Mesenchymal stem cell (in vitro differentiated cells and primary cell): ENCODE results near the gene TBC1D22A.

Experiments used
- DNase-seq: peaks from one replicate; pipeline ENCODE4 v3.0.0-alpha.2; 2013
- H2AFZ ChIP-seq: one replicate; pipeline ENCODE4 v1.6.1; 2013; ENCODE audit warnings: low read depth, mild to moderate bottlenecking, control low read depth, inconsistent platforms, low read length, moderate library complexity
- H2AK5ac ChIP-seq: 2 replicates; pipeline ENCODE4 v1.6.1; 2013; ENCODE audit warnings: low read length, moderate library complexity, mild to moderate bottlenecking, inconsistent platforms; ENCODE audit not compliant: severe bottlenecking
- H2BK120ac ChIP-seq: one replicate; pipeline ENCODE4 v1.6.1; 2013; ENCODE audit warnings: low read depth, mild to moderate bottlenecking, inconsistent platforms, low read length, moderate library complexity
- H2BK12ac ChIP-seq, 2 experiments: one replicate each; pipeline ENCODE4 v1.6.1; 2013; ENCODE audit warnings: inconsistent platforms in 2 of 2, low read length in 2 of 2, mild to moderate bottlenecking in 2 of 2, moderate library complexity in 2 of 2, control low read depth in 1 of 2
- H2BK15ac ChIP-seq: one replicate; pipeline ENCODE4 v1.6.1; 2013; ENCODE audit warnings: mild to moderate bottlenecking, low read depth, inconsistent platforms; ENCODE audit not compliant: poor library complexity, severe bottlenecking
- H2BK5ac ChIP-seq: 2 replicates; pipeline ENCODE4 v1.6.1; 2013; ENCODE audit warnings: low read depth, mild to moderate bottlenecking, low read length, control low read depth, inconsistent platforms; ENCODE audit not compliant: poor library complexity, severe bottlenecking
- H3K14ac ChIP-seq, 2 experiments: one replicate each; pipeline ENCODE4 v1.6.1; 2013; ENCODE audit warnings: inconsistent platforms in 2 of 2, low read length in 2 of 2, control low read depth in 1 of 2, mild to moderate bottlenecking in 1 of 2, moderate library complexity in 1 of 2
- H3K18ac ChIP-seq, 2 experiments: one replicate each; pipeline ENCODE4 v1.6.1; 2013; ENCODE audit warnings: inconsistent platforms in 2 of 2, low read length in 2 of 2, control low read depth in 1 of 2, low read depth in 1 of 2, mild to moderate bottlenecking in 1 of 2
- H3K23ac ChIP-seq, 2 experiments: one replicate each; pipeline ENCODE4 v1.6.1; 2013; ENCODE audit warnings: inconsistent platforms in 2 of 2, low read length in 2 of 2, mild to moderate bottlenecking in 2 of 2, moderate library complexity in 2 of 2, control low read depth in 1 of 2
- H3K27ac ChIP-seq: 2 replicates; pipeline ENCODE4 v1.5.1; 2013; ENCODE audit warnings: mild to moderate bottlenecking, moderate library complexity, low read length, control low read depth, inconsistent platforms; ENCODE audit not compliant: poor library complexity, severe bottlenecking
- H3K27me3 ChIP-seq, 2 experiments: 2 replicates each; pipeline versions ENCODE4 v1.6.1 to v1.7.0; 2013; ENCODE audit warnings: low read length in 2 of 2, mild to moderate bottlenecking in 2 of 2, moderate library complexity in 2 of 2, control low read depth in 1 of 2, inconsistent platforms in 1 of 2; ENCODE audit not compliant: control insufficient read depth in 1 of 2, insufficient read depth in 1 of 2
- H3K36me3 ChIP-seq, 2 experiments: 2 replicates each; pipeline versions ENCODE4 v1.6.1 to v1.7.0; 2013; ENCODE audit warnings: low read length in 2 of 2, control low read depth in 1 of 2, inconsistent platforms in 1 of 2, low read depth in 1 of 2, mild to moderate bottlenecking in 1 of 2; ENCODE audit not compliant: insufficient read depth in 2 of 2, control insufficient read depth in 1 of 2
- H3K4ac ChIP-seq, 2 experiments: one replicate each; pipeline ENCODE4 v1.6.1; 2013; ENCODE audit warnings: inconsistent platforms in 2 of 2, low read length in 2 of 2, mild to moderate bottlenecking in 2 of 2, moderate library complexity in 2 of 2, control low read depth in 1 of 2, low read depth in 1 of 2
- H3K4me1 ChIP-seq: 2 replicates; pipeline ENCODE4 v1.6.1; 2013; ENCODE audit warnings: low read depth, low read length, control low read depth; ENCODE audit not compliant: control insufficient read depth, insufficient read depth
- H3K4me2 ChIP-seq: 2 replicates; pipeline ENCODE4 v1.6.1; 2013; ENCODE audit warnings: low read length, mild to moderate bottlenecking, inconsistent platforms; ENCODE audit not compliant: poor library complexity, severe bottlenecking
- H3K4me3 ChIP-seq, 2 experiments: 2 replicates each; pipeline versions ENCODE4 v1.5.1 to v1.7.0; 2013; ENCODE audit warnings: low read length in 2 of 2, mild to moderate bottlenecking in 2 of 2, control low read depth in 1 of 2, low read depth in 1 of 2; ENCODE audit not compliant: insufficient read depth in 1 of 2
- H3K79me1 ChIP-seq: replicated peaks from 2 replicates; pipeline ENCODE4 v1.6.1; 2013; ENCODE audit warnings: mild to moderate bottlenecking, control low read depth, low read length, inconsistent platforms; ENCODE audit not compliant: poor library complexity, severe bottlenecking
- H3K9ac ChIP-seq: 2 replicates; pipeline ENCODE4 v1.7.0; 2013; ENCODE audit warnings: mild to moderate bottlenecking, low read length, moderate library complexity
- H3K9me3 ChIP-seq: 2 replicates; pipeline ENCODE4 v1.7.0; 2013; ENCODE audit warnings: mild to moderate bottlenecking, low read length; ENCODE audit not compliant: control insufficient read depth
- H4K8ac ChIP-seq: one replicate; pipeline ENCODE4 v1.6.1; 2013; ENCODE audit warnings: inconsistent platforms, mild to moderate bottlenecking, low read length, moderate library complexity
- H4K91ac ChIP-seq: one replicate; pipeline ENCODE4 v1.6.1; 2013; ENCODE audit warnings: mild to moderate bottlenecking, low read length, inconsistent platforms
- WGBS: methylation state at CpG from one replicate; pipeline ENCODE4 v1.1.7; 2013; ENCODE audit warnings: mixed read lengths; 5-methylcytosine and 5-hydroxymethylcytosine counted together

TBC1D22A gene

GRCh38 chr22:46748908-46749675, 13.4 kb upstream of the TBC1D22A start:
- 45% methylated on average over 13 of the region's 15 CpGs for WGBS
- H3K18ac ChIP-seq = peak overlapping the region; percentile 75 to 79
- no peak overlapping the region for H3K14ac ChIP-seq
- peak overlapping the region; percentile 74 for H4K91ac ChIP-seq
- no peaks in the 10 kb centered on the region for H3K79me1 ChIP-seq
- H3K4ac ChIP-seq = peak overlapping the region; percentile 82 to 88
- H2BK5ac ChIP-seq = no peak overlapping the region
- H3K4me1 ChIP-seq = peaks cover 23% of the 10 kb centered on the region
- H4K8ac ChIP-seq = peak overlapping the region; percentile 58
- no peaks in the 10 kb centered on the region for H3K36me3 ChIP-seq
- H3K27me3 ChIP-seq = peaks cover 0 to 22% of the 10 kb centered on the region in 2 experiments
- H3K23ac ChIP-seq = no peak overlapping the region
- peak overlapping the region; percentile 15 to 70 for H2BK12ac ChIP-seq
- peak; percentile 73 for DNase-seq
- H3K9ac ChIP-seq = peak overlapping the region; percentile 15
- H2BK120ac ChIP-seq = peak overlapping the region; percentile 71
- H2AK5ac ChIP-seq = peak overlapping the region; percentile 24
- peak overlapping the region; percentile 62 for H2AFZ ChIP-seq
- H2BK15ac ChIP-seq = no peak overlapping the region
- H3K9me3 ChIP-seq = no peaks in the 10 kb centered on the region
- peak overlapping the region in 1 of 2 experiments; percentile 49 for H3K4me3 ChIP-seq
- no peak overlapping the region for H3K4me2 ChIP-seq
- no peak overlapping the region for H3K27ac ChIP-seq

GRCh38 chr22:46749682-46750529, 12.5 kb upstream of the TBC1D22A start:
- peak overlapping the region; percentile 85 for H2BK15ac ChIP-seq
- peaks cover 0 to 22% of the 10 kb centered on the region in 2 experiments for H3K27me3 ChIP-seq
- H2BK12ac ChIP-seq = peak overlapping the region; percentile 75 to 96
- H3K36me3 ChIP-seq = no peaks in the 10 kb centered on the region
- no peak overlapping the region for H3K23ac ChIP-seq
- no peaks in the 10 kb centered on the region for H3K9me3 ChIP-seq
- peak overlapping the region in 1 of 2 experiments; percentile 7 for H3K14ac ChIP-seq
- no peak overlapping the region for H3K27ac ChIP-seq
- peak overlapping the region; percentile 17 to 64 for H3K18ac ChIP-seq
- no peak overlapping the region for H2BK5ac ChIP-seq
- H3K79me1 ChIP-seq = no peaks in the 10 kb centered on the region
- H3K4me3 ChIP-seq = peak overlapping the region in 1 of 2 experiments; percentile 49
- H2AK5ac ChIP-seq = peak overlapping the region; percentile 15
- WGBS = 94% methylated on average over 13 of the region's 14 CpGs
- peak overlapping the region; percentile 77 for H4K91ac ChIP-seq
- DNase-seq = no peak
- peak overlapping the region; percentile 0 for H4K8ac ChIP-seq
- peak overlapping the region; percentile 22 for H2BK120ac ChIP-seq
- no peak overlapping the region for H2AFZ ChIP-seq
- H3K4me2 ChIP-seq = no peak overlapping the region
- no peak overlapping the region for H3K9ac ChIP-seq
- peaks cover 30% of the 10 kb centered on the region for H3K4me1 ChIP-seq
- H3K4ac ChIP-seq = peak overlapping the region; percentile 20 to 64

GRCh38 chr22:46750530-46750800, 12.0 kb upstream of the TBC1D22A start:
- WGBS = 97% methylated on average over 5 of the region's 5 CpGs
- H2AFZ ChIP-seq = no peak overlapping the region
- no peak overlapping the region for H3K23ac ChIP-seq
- peak overlapping the region; percentile 0 for H4K8ac ChIP-seq
- DNase-seq = no peak
- H3K4me1 ChIP-seq = peaks cover 31% of the 10 kb centered on the region
- peak overlapping the region; percentile 77 for H4K91ac ChIP-seq
- peak overlapping the region; percentile 75 to 85 for H2BK12ac ChIP-seq
- H3K4me3 ChIP-seq = no peak overlapping the region
- H3K4me2 ChIP-seq = no peak overlapping the region
- H3K27me3 ChIP-seq = peaks cover 0 to 22% of the 10 kb centered on the region in 2 experiments
- H2BK5ac ChIP-seq = no peak overlapping the region
- no peak overlapping the region for H2AK5ac ChIP-seq
- H3K27ac ChIP-seq = no peak overlapping the region
- H3K14ac ChIP-seq = no peak overlapping the region
- H3K79me1 ChIP-seq = no peaks in the 10 kb centered on the region
- H3K9me3 ChIP-seq = no peaks in the 10 kb centered on the region
- peak overlapping the region; percentile 20 to 64 for H3K4ac ChIP-seq
- H3K36me3 ChIP-seq = no peaks in the 10 kb centered on the region
- H2BK120ac ChIP-seq = no peak overlapping the region
- H2BK15ac ChIP-seq = peak overlapping the region; percentile 85
- no peak overlapping the region for H3K9ac ChIP-seq
- H3K18ac ChIP-seq = peak overlapping the region; percentile 17 to 30

GRCh38 chr22:46750863-46751443, 11.5 kb upstream of the TBC1D22A start:
- Histone ChIP-seq H3K79me1 (no peaks in the 10 kb centered on the region), H3K4me1 (peaks cover 31% of the 10 kb centered on the region), H3K18ac (peak overlapping the region; percentile 16 to 30), H2BK5ac (no peak overlapping the region), H3K9ac (no peak overlapping the region), H2AFZ (no peak overlapping the region), H3K4ac (peak overlapping the region; percentile 20), H3K27me3 (peaks cover 0 to 22% of the 10 kb centered on the region in 2 experiments), H3K9me3 (no peaks in the 10 kb centered on the region), H3K4me3 (no peak overlapping the region), H2BK15ac (peak overlapping the region; percentile 85), H2BK120ac (no peak overlapping the region), H4K8ac (peak overlapping the region; percentile 62), H3K4me2 (no peak overlapping the region), H3K23ac (no peak overlapping the region), H2BK12ac (peak overlapping the region; percentile 75 to 85), H3K14ac (no peak overlapping the region), H4K91ac (peak overlapping the region; percentile 77), H2AK5ac (no peak overlapping the region), H3K27ac (no peak overlapping the region), H3K36me3 (no peaks in the 10 kb centered on the region)
- DNase-seq = no peak
- WGBS = 85% methylated on average over 12 of the region's 12 CpGs
